GM19193 (cell line): ENCODE measurements around the gene PRDM15.
A peak's percentile ranks its signal among the peaks of the same experiment; 100 is the strongest.

ENCODE experiments used
- POLR2A ChIP-seq: IDR thresholded peaks from 4 replicates; pipeline ENCODE4 v1.6.1; 2011; ENCODE audit not compliant: insufficient read depth, insufficient read length; ENCODE audit errors: extremely low read depth

The PRDM15 gene

DNA sequence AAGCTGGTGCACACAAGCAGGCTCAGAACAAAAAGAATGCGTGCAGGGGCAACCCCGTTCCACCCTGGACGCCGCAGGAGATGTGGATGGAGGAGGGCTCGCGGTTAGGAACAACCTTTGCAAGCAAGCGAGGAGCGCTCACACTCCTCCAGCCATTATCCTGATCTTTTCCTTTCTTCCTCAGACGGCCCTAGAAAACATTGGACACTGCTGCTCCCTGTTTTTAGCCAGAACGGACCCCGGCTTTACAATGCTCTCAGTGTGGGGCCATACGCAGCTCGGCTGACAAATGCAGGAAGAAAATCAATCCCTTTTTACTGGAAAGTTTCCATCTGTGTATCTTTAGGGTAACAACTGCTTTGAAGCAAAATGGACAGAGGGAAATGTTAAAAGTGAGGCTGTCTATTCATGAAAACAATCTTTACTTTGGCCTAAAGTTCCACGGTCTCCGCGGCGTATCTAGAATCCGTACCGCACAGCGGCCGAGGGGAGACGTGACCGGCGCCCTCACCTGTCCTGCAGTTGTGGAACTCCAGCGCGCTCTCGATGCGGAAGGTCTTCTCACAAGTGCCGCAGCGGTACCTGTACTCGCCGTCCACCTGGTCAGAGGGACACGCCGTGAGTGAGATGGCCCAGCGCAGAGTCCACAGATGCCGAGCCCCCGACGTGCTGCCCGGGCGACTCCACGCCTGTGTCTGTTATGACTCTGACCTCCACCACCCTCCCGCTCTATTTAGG lies 44.0 kb downstream of the PRDM15 start:
- no peak for TF ChIP-seq POLR2A

DNA sequence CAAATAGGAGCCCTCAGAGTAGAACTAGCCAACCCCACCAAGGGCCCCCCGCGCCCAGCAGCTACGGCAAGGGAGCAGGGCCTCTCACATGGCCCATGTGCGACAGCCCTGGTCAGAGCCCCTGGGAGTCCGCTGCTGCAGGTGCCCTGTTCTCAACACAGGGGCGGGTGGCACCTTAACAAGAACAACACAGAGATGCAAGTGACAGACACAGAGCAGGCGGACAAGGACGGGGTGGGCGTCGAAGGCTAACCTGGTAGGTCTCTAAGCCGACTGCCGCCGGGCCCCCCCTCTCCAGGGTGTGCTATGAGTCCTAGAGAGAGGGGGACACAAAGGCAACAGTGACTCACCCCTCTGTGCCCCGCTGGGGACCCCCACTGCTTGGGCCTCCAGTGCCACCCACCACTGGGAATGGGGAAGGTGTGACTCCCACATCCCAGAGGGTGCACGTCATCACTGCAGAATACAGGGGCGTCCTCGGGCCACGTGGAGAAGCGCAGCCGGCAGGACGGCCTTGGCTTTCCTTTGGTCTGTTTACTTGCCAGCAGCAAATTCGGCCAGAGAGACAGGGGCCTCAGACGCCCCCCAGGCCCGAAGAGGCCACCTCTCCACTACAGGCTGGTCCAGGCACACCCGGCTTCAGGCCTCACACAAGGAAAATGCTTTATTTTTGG lies 44.8 kb downstream of the PRDM15 start:
- no peak for TF ChIP-seq POLR2A

DNA sequence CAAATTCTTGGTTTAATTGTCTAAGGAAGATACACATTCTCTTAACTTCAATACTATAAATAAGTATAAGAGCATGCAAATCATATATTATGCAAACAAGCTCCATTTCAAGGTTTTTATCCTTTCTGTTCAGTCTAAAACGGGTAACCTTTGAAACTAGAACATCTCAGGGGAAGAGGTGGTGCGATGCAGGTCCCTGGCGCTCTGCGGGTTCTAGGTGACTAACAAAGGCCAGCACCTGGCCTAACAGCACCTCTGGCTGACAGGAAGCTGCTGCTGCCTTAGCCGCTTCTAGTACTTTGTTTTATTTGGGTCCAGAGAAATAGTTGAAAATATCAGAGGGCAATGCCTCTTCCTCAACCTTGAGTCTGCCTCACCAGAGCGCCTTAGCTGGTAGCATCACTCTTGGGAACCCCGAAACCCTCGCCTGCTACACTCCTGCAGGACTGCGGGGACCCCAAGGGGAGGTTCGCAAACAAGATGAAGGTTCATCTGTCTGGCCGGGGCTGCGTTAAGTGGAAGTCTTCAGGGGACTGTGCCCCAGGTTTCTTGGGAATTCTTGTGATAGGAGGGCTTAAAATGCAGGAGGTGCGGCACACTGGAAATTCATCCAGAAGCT lies 45.5 kb downstream of the PRDM15 start:
- TF ChIP-seq POLR2A, result peak; percentile 43

DNA sequence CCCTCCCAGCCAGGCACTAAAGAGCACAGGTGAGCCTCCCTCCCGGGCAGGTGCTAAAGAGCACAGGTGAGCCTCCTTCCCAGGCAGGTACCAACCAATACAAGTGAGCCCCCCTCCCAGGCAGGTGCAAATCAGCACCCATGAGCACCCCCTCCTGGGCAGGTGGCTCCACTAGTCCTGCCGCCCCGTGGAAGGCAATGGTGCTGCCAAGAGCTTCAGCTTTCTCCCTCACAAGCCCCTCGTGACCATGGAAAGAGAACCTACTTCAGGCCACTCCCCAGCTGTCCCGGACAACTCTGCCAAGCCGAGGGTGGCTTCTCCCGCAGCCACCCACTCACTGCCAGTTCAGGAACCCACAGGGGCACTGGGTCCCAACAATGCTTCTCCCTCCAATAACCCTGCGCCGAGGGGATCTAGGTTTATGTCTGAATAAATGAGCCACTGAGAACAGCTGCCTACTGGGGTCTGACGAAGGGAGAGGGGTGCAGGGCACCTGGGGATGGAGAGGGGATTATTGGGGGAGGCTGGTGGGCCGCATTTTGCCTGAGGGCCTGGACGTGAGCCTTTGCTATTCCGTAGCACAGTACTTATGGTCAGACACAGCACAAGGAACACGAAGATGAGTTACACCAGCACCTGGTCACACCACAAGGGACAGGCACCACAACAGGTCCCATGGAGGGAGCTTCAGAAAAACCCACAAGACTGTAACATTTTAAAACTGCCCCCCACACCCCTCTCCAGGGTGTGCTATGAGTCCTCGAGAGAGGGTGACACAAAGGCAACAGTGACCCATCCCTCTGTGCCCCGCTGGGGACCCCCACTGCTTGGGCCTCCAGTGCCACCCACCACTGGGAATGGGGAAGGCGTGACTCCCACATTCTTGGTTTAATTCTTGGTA lies 46.3 kb downstream of the PRDM15 start:
- TF ChIP-seq POLR2A, result peak; percentile 8

DNA sequence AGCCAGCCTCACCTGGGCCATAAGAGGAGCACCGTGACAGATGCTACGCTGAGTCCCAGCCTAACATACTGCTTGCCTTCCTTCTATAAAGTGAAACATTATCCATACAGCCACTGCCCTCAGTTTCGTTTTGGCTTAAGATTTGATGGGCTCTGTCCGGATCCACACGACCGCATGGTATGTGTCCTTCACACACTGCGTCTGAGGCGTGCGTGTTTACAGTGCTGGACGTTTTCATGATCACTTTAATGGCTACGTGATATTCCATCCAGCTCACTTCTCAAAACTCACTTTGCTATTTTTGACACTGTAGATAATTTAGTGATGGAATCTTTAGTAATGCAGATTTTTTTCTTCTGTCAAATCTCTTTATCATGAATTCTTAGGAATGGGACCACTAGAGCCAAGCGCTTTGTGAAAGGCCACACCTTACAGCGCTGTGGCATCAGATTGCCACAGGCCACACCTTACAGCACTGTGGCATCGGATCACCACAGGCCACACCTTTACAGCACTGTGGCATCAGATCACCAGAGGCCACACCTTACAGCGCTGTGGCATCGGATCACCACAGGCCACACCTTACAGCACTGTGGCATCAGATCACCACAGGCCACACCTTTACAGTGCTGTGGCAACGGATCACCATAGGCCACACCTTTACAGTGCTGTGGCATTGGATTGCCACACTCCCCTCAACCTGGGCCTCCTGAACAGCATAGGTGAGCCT lies 47.1 kb downstream of the PRDM15 start:
- no peak for TF ChIP-seq POLR2A

DNA sequence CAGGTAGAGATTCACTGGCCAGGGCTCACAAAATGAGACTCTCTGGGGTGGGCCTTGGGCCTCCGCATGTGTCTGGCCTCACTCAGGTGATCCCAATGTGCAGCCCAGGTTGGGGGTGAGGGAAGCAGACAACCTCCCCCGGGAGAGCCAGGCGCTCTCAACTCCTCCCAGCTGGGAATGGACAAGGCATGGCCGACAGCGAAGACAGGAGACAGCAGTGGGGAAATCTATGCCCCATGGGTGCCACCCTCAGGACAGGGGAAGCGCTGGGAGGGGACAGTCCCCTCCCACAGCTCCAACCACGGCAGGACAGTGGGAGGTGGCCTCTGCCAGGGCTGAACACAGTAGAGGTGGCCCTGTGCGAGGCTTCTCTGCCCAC lies 47.7 kb downstream of the PRDM15 start:
- no peak for TF ChIP-seq POLR2A

DNA sequence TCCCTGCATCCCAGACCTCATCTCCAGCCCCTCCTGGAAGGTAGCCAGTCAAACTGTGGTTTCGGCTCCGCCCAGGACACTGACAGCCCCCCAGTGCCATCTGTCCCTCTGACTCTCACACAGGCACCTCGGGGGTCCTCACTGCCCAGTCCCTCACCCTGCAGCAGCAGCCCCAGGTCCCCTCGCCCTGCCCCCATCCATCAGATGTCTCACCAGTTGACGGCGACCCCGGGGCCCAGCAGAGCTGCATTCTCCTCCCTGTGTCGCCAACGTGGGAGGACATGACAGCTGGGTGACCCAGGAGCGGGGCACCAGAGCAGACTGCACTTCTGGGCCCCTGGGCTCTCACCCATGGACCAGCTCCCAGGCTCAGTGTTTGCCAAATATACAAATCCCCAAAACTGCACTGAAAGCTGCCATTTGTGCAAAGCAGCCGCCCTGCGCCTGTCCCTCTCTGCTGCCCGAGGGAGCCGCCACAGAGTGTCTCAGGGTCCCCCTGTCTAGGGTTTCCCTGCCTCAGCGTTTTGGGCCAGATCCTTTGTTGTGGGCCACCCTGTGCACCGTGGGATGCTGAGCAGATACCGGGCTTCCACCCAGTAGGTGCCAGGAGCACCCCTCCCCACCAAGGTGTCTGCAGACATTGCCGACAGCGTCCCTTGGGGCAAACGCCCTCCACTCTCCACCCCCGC lies 48.2 kb downstream of the PRDM15 start:
- TF ChIP-seq POLR2A, result no peak

DNA sequence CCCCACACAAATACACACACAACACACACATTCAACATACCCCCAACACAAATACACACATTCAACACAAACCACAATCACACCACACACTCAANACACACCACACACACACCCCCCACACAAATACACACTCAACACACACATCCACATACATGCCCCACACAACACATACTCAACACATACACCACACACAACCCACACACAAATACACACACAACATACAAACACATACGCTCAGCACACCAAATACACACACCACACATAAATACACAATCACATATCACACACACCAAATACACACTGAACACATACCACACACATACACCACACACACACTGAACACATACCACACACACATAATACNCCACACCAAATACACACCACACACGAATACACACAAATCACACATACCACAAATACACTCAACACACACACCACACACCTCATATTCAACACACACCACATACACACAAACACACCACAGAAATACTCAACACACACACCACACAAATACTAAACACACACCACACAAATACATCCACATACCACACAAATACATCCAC lies 48.9 kb downstream of the PRDM15 start:
- TF ChIP-seq POLR2A, result no peak

DNA sequence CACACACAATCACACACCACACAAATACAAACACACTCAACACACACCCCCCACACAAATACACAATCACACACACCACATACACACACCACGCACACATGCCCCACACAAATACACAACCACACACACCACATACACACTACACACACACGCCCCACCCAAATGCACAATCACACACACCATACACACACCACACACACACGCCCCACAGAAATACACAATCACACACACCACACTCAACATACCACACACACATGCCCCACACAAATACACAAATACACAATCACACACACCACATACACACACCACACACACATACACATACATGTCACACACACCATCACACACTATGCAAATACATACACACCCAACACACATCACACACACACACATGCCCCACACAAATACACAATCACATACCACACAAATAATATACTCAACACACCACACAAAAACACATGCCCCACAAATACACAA lies 50.2 kb downstream of the PRDM15 start:
- no peak for TF ChIP-seq POLR2A

DNA sequence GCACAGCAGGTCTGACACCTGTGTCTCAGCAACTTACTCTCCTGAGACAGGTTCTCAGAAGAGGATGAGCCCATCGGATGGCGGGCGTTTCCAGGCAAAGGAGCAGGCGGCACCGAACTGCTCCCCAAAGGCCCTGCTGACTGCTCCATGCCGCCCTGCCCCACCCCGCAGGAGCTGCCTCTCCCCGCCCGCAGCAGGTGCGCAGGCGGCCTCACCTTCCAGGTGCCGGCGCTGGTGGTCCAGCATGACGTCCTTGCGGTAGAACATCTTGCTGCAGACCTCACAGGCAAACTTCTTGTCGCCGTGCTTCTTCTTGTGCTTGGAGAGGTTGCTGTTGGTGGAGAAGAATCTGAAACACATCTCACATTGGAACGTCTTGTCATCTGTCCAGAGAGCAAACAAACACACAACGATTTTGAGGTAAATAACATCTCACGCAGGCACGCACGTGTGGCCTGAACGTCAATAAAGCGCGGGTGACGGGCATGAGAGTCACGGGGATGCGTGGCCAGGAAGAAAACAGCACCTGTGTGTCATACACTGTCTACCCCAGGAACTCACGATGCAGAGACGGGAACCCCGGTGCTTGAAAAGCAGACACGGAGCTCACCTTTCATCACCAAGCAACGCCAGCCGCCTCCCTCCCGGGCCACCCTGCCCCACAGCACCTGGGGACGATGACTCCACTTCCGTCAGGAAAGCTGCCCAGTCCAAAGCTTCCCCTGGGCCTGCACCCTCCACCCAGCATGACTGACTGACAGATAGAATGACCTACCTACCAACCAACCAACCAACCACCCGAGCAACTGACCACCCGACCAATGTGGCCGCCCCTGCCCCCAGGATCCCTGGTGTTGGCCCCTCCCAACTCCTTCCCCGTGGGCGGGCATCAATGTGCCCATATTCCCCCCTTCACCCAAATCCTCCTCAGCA lies 50.9 kb downstream of the PRDM15 start:
- TF ChIP-seq POLR2A, result no peak

DNA sequence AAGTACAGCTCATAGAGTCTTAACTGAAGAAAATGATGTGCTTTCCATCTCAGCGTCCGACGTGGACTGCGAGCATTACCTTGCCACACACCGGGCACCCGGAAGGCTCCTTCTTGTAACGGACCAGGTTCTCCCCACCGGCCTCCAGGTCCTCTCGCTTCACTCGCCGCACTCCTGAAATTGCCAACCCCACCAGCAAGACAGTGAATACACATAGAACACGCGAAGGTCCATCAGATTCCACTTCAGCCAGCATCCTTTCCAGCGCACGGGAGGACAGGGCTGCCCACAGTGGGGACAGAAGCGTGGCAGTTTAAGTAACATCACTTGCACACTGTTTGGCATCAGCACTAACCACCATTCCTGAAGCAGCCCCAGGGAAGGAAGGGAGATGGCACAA lies 53.3 kb downstream of the PRDM15 start:
- no peak for TF ChIP-seq POLR2A

DNA sequence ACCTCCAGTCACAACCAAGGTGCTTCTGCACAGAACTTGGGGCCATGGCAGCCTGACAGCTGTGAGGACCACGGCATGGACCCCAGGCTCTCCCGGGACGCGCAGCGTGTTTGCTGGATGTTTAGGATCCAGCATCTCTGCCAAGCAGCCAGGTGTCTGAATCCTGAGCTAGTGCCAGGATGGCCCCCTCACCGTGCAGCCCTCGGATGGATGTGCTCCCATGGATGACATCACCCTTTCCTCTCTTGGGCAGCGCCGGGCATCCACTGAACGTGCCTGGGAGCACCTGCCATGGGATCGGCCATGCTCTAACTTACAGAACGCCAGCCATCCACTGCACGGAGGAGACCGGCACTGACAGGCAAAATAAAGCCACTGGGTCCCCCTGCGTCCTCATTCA lies 53.9 kb downstream of the PRDM15 start:
- TF ChIP-seq POLR2A, result no peak

DNA sequence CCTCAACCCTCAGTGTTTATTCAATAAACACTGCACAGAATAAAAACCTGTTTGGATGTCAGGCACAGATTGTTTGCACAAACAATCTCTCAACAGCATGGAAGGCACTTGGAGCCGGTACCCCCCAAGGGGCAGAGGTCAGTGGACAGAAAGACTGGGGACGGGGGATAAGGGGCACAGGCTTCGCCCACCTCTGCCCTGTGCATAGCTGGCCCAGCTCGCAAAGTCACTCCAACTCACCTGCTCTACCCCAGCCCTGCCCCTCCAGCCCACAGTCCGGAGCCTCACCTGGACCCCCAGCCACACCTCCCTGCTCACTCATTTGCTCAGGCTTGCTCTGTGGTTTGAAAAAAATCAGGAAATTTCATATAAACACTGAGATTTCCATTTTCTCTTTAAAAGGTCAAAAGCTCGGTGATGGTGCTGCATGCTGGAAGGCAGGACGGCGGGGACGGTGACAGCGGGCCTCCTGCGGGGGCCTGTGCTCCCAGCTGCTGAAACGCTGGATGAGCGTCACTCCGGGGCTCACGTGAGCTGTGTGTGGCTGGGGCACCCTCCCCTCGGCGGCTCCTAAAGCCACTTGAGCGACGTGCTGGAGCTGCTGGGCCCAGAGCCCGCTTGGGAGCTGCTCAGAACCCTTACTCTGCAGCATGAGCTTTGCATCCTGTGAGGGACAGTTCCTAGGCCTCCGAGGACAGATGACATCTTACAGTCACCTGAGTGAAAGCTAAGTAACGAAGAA lies 54.5 kb downstream of the PRDM15 start:
- no peak for TF ChIP-seq POLR2A
